SK-N-MC (cell line): ENCODE results near the gene XXYLT1.

Source experiments
- DNase-seq: peaks from one replicate; pipeline ENCODE4 v3.0.0-alpha.2; 2011; ENCODE audit warnings: low read depth, low spot score
- H3K27ac ChIP-seq: fragments of 200-600 bp; sonication (generic); 2 replicates; pipeline ENCODE4 v1.5.1; 2016; ENCODE audit warnings: mixed run types
- H3K36me3 ChIP-seq: fragments of 200-600 bp; sonication (generic); 2 replicates; pipeline ENCODE4 v1.6.1; 2017; ENCODE audit warnings: antibody characterized with exemption, low read length, mixed read lengths; ENCODE audit not compliant: insufficient read depth
- H3K4me3 ChIP-seq: fragments of 200-600 bp; sonication (generic); 2 replicates; pipeline ENCODE4 v1.5.1; 2016
- H3K9ac ChIP-seq: fragments of 200-600 bp; sonication (generic); 2 replicates; pipeline ENCODE4 v1.8.0; 2017; ENCODE audit warnings: mixed run types, mixed read lengths; ENCODE audit not compliant: insufficient read length
- H3K9me3 ChIP-seq: fragments of 200-600 bp; sonication (generic); 2 replicates; pipeline ENCODE4 v1.6.1; 2017; ENCODE audit warnings: low read depth, mild to moderate bottlenecking, antibody characterized with exemption, low read length, moderate library complexity, mixed read lengths
- EZH2 ChIP-seq: fragments of 200-600 bp; sonication (generic); IDR thresholded peaks from one replicate; pipeline ENCODE4 v1.6.1; 2017; ENCODE audit warnings: antibody characterized with exemption
- FOXP2 ChIP-seq: optimal IDR thresholded peaks from 2 replicates; pipeline ENCODE3; 2011; ENCODE audit warnings: mild to moderate bottlenecking, moderate library complexity; ENCODE audit not compliant: insufficient read depth; ENCODE audit errors: extremely low read length, control extremely low read depth
- POLR2AphosphoS5 ChIP-seq: IDR thresholded peaks from 2 replicates; pipeline ENCODE4 v1.6.1; 2012; ENCODE audit warnings: mild to moderate bottlenecking, low read depth, low read length, borderline replicate concordance

Gene XXYLT1

GRCh38 chr3:195061756-195062655 lies 209.0 kb downstream of the XXYLT1 start:
- TF ChIP-seq POLR2AphosphoS5, result no peak
- TF ChIP-seq EZH2, result no peak
- no peak for TF ChIP-seq FOXP2
- Histone ChIP-seq H3K36me3 (no peaks in the 10 kb centered on the region), H3K9me3 (no peaks in the 10 kb centered on the region), H3K9ac (no peak overlapping the region), H3K4me3 (no peak overlapping the region), H3K27ac (no peak overlapping the region)
- no peak for DNase-seq

GRCh38 chr3:195060531-195061291 lies 210.2 kb downstream of the XXYLT1 start:
- Histone ChIP-seq H3K4me3 (no peak overlapping the region), H3K36me3 (no peaks in the 10 kb centered on the region), H3K27ac (no peak overlapping the region), H3K9me3 (no peaks in the 10 kb centered on the region), H3K9ac (no peak overlapping the region)
- TF ChIP-seq POLR2AphosphoS5 (no peak), EZH2 (no peak), FOXP2 (no peak)
- no peak for DNase-seq

- no peaks in the 10 kb centered on the region for H3K9me3 ChIP-seq
- no peak overlapping the region for H3K27ac ChIP-seq
- DNase-seq, result no peak
- no peak overlapping the region for H3K9ac ChIP-seq
- H3K4me3 ChIP-seq, result no peak overlapping the region
- no peaks in the 10 kb centered on the region for H3K36me3 ChIP-seq
- TF ChIP-seq EZH2, result no peak
- TF ChIP-seq FOXP2, result no peak
- TF ChIP-seq POLR2AphosphoS5, result no peak
Measured at GRCh38 chr3:195060217-195060481, 210.8 kb downstream of the XXYLT1 start.

GRCh38 chr3:195059471-195060216 lies 211.3 kb downstream of the XXYLT1 start:
- TF ChIP-seq EZH2 (no peak), POLR2AphosphoS5 (no peak), FOXP2 (no peak)
- Histone ChIP-seq H3K4me3 (no peak overlapping the region), H3K36me3 (no peaks in the 10 kb centered on the region), H3K9me3 (no peaks in the 10 kb centered on the region), H3K27ac (no peak overlapping the region), H3K9ac (no peak overlapping the region)
- no peak for DNase-seq

GRCh38 chr3:195059006-195059350 lies 212.0 kb downstream of the XXYLT1 start:
- no peak overlapping the region for H3K9ac ChIP-seq
- no peak for TF ChIP-seq EZH2
- no peak for TF ChIP-seq POLR2AphosphoS5
- TF ChIP-seq FOXP2, result no peak
- H3K4me3 ChIP-seq, result no peak overlapping the region
- no peak for DNase-seq
- no peaks in the 10 kb centered on the region for H3K9me3 ChIP-seq
- no peaks in the 10 kb centered on the region for H3K36me3 ChIP-seq
- no peak overlapping the region for H3K27ac ChIP-seq

GRCh38 chr3:195058336-195059005 lies 212.5 kb downstream of the XXYLT1 start:
- no peak for DNase-seq
- Histone ChIP-seq H3K4me3 (no peak overlapping the region), H3K36me3 (no peaks in the 10 kb centered on the region), H3K27ac (no peak overlapping the region), H3K9me3 (no peaks in the 10 kb centered on the region), H3K9ac (no peak overlapping the region)
- TF ChIP-seq POLR2AphosphoS5, result no peak
- TF ChIP-seq FOXP2, result no peak
- no peak for TF ChIP-seq EZH2

GRCh38 chr3:195057716-195058115 lies 213.2 kb downstream of the XXYLT1 start:
- no peak for TF ChIP-seq POLR2AphosphoS5
- TF ChIP-seq FOXP2, result no peak
- TF ChIP-seq EZH2, result no peak
- no peak for DNase-seq
- Histone ChIP-seq H3K4me3 (no peak overlapping the region), H3K9me3 (no peaks in the 10 kb centered on the region), H3K9ac (no peak overlapping the region), H3K36me3 (no peaks in the 10 kb centered on the region), H3K27ac (no peak overlapping the region)
